ENCODE measurements around the gene DCXR.

Gene DCXR

DNA sequence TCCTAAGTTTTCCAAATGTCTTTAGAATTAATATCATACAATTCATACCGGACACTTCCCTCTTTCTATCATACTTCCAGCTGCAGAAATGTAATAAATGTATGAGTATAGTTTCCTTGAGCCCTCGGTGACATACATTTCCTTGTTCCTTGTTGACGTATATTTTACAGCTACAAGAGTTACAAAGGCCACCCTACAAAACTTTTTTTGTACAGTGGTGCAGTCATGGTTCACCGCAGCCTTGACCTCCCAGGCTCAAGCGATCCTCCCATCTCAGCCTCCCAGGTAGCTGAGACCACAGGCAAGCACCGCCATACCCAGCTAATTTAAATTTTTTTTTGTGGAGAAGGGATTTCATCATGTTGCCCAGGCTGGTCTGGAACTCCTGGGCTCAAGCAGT, 35.3 kb upstream of the DCXR start:
- TF ChIP-seq, protein P1, sequence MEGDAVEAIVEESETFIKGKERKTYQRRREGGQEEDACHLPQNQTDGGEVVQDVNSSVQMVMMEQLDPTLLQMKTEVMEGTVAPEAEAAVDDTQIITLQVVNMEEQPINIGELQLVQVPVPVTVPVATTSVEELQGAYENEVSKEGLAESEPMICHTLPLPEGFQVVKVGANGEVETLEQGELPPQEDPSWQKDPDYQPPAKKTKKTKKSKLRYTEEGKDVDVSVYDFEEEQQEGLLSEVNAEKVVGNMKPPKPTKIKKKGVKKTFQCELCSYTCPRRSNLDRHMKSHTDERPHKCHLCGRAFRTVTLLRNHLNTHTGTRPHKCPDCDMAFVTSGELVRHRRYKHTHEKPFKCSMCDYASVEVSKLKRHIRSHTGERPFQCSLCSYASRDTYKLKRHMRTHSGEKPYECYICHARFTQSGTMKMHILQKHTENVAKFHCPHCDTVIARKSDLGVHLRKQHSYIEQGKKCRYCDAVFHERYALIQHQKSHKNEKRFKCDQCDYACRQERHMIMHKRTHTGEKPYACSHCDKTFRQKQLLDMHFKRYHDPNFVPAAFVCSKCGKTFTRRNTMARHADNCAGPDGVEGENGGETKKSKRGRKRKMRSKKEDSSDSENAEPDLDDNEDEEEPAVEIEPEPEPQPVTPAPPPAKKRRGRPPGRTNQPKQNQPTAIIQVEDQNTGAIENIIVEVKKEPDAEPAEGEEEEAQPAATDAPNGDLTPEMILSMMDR (conservative IDR thresholded peaks at IDR 0.05; ENCODE audit: low read depth, low read length), result no peak
- no peak for DNase-seq (ENCODE audit: low read depth)
- H3K4me3 ChIP-seq (ENCODE audit: low read depth, low read length), result no peak overlapping the region

DNA sequence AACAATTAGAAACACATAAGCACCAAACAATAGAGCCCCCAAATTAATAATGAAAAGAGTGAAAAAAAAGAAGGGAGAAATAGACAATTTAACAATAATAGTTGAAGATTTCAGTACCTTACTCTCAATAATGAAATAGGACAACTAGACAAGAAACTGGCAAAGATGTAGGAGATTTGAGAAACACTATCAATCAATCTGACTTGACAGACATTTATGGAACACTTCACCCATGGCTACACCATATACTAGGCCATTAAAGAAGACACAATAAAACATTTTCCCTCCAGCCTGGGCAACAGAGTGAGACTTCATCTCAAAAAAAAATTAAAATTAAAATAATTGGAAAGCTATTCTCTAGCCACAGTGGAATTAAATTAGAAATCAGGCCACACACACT, 33.1 kb upstream of the DCXR start:
- TF ChIP-seq, protein P1 (conservative IDR thresholded peaks at IDR 0.05; ENCODE audit: low read depth, low read length), result no peak
- no peak overlapping the region for H3K4me3 ChIP-seq (ENCODE audit: low read depth, low read length)
- no peak for DNase-seq (ENCODE audit: low read depth)

DNA sequence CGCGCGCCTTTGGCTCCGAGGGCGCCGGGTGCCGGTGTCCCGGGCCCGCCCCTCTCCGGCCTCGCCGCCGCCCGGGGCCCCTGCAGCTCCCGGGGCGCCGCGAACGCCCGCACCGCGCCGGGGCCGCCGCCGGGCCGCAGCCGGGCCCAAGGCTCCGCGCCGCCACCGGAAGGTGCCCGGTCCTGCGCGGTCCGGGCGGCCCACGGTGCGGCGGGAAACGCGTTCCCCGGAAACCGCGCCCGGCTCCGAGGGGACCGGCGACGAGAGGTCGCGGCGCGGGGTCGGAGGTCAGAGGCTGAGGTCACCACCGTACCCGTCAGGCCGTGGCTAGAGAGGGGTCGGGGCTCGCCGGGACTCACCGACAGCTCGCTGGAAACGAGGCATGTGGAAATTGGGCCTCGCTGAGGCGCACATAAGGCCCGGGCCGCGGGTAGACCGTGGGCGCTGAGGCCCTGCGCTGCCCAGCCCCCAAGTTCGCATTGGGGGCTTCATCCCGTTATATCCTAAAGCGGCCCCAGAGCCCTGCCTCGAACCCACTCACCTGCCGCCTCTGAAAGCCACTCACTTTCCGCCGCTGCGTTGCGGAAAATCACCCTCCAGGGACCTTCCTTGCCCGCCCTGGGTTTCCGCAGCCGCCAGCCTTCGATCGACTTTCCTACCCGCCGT, 28.3 kb upstream of the DCXR start, which contains the start of gene DUS1L:
Gene DUS1L (minus strand): TSS at position 167 of the 666 bp plus-strand sequence. CDS start 745 bp downstream, outside the sequence.
- TF ChIP-seq, protein P1 (conservative IDR thresholded peaks at IDR 0.05; ENCODE audit: low read depth, low read length), result no peak
- peak; percentile 53 for DNase-seq (ENCODE audit: low read depth)
- peak within 1 kb of the TSS; percentile 76 for H3K4me3 ChIP-seq (ENCODE audit: low read depth, low read length)

DNA sequence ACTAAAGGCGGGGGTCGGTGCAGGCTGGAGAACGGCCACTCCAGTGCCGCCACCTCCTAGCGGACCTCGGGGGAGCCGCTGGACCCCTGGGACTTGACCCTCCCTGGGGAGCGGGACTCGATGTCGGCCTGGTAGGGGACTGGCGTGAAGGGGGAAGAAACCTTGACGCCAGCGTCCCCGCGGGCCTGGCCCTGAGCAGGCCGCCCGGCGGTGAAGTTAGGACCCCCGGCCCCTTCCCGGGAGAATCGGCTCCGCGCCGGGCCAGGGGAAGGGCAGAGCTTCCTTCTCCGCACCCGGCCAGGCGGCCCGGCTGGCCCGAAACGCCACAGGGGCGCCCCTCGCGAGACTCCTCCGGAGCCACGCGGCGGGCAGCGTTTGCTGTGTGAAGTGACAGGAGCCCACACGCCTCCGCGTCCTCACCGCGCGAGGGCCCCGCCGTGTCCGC, 27.7 kb upstream of the DCXR start:
- TF ChIP-seq, protein P1 (conservative IDR thresholded peaks at IDR 0.05; ENCODE audit: low read depth, low read length), result no peak
- H3K4me3 ChIP-seq (ENCODE audit: low read depth, low read length), result peak overlapping the region; percentile 76
- peak; percentile 39 for DNase-seq (ENCODE audit: low read depth)

DNA sequence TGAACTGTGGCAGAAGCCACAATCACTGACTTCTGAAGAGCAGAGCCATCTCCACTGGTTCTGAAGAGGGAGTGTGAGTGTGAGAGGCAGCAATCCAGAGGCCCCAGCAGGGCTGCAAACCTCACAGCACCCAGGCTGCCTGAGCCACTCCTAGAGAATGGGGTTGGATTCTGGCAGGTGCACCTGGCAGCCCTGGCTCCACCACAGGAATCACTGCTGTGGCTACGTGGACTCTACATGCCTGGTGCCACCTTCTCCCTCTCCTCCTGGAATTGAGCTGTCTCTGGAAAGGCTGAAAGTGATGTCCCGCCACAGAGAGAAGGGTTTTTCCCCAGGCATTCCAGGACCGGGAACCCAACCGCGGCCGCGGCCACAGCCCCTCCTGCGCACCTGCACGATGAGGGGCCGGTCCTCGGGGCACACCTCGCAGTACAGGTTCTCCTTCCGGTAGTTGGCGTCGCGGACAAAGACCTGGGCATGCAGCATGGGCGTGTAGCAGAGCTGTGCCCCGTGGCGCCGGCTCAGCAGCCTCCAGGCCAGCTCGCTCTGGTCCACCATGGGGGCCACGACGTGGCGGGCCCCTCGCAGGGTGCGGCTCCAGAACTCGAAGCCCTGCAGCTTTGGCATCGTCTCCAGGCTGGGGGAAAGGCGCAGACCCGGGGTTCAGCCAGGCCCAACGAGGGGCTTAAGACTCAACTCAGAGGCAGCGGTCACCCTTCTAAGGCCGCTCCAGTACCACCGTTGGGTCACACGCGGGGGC, 27.1 kb upstream of the DCXR start:
- TF ChIP-seq, protein P1 (conservative IDR thresholded peaks at IDR 0.05; ENCODE audit: low read depth, low read length), result no peak
- no peak for DNase-seq (ENCODE audit: low read depth)
- H3K4me3 ChIP-seq (ENCODE audit: low read depth, low read length), result peak overlapping the region; percentile 76

DNA sequence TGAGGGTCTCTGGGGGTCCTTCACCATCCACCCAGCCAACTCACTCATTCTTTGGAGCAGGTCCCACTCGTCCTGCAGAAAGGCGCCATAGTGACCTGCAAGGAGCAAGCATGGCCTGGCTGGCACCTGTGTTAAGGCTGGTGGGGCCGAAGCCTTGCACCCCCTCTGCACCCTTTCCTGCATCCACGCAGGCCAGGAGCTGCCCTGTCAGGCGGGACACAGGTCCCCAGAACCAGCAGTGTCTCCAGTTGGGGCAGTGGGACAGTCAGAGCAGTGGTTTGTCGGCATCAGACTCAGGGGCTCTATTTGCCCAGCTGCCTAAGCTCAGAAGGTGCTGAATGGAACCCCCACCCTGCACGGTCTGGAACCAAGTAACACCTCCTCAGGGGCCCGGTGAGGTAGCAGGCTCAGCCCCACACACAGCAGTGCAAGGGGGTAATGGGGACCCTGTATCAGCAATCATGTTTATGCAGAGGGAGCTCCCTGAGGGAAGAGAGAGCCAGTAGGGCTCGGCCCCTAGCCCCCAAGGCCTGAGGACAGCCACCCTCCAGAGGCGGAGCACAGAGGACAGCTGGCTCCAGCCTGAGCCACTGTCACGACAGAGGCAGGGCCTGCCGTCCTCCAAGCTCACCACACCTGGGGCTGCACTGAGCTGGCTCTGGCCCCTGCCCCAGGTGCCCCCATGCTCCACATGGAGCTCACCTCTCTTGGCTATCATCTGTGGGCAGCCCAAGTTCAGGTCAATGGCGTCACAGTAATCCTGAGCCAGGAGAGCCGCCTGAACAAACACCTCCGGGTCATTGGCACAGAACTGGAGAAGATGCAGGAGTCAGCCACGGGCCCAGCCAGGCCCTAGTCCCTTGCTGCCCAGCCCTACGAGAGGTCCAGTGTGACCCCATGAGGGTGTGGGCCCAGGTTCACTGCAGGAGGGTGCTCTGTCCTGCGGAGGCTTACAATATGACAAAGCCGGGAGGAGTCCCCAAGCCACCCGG, 26.2 kb upstream of the DCXR start:
- peak overlapping the region; percentile 76 for H3K4me3 ChIP-seq (ENCODE audit: low read depth, low read length)

More for the DNA sequence above, 26.2 kb upstream of the DCXR start:
- DNase-seq (ENCODE audit: low read depth), result no peak
- TF ChIP-seq, protein P1 (conservative IDR thresholded peaks at IDR 0.05; ENCODE audit: low read depth, low read length), result no peak

All from choroid plexus epithelial cell (primary cell).